Mucosa of descending colon (tissue), 3 donors: Measurements from ENCODE around the gene RPTOR. TPM values are rescaled to one million over a fixed set of nuclear protein-coding genes. Genes with fewer than 3 reads are reported as not detected.
"Not testable (repeated sequence)": the region's sequence is repeated elsewhere in the genome, so short reads cannot be mapped to it uniquely, and the experiment has no call there.

ENCODE experiments used
- ATAC-seq: fragments of 200-7000 bp; cut with Tn5 transposase; one replicate; pipeline ENCODE4 v1.9.1; 2020; ENCODE audit warnings: mild to moderate bottlenecking, moderate library complexity
- DNase-seq, 3 donors: peaks; one replicate each; pipeline ENCODE4 v3.0.0-alpha.2; 2020
- H3K36me3 ChIP-seq: fragments of 200-600 bp; one replicate; pipeline ENCODE4 v1.8.0; 2021; ENCODE audit warnings: low read depth, mild to moderate bottlenecking
- H3K4me1 ChIP-seq: fragments of 200-600 bp; one replicate; pipeline ENCODE4 v1.8.0; 2021; ENCODE audit warnings: low read depth, mild to moderate bottlenecking
- H3K4me3 ChIP-seq: fragments of 200-600 bp; one replicate; pipeline ENCODE4 v1.8.0; 2021; ENCODE audit warnings: mild to moderate bottlenecking
- H3K9me3 ChIP-seq: fragments of 200-600 bp; one replicate; pipeline ENCODE4 v1.8.0; 2021; ENCODE audit warnings: mild to moderate bottlenecking
- CTCF ChIP-seq: fragments of 200-600 bp; IDR thresholded peaks from one replicate; pipeline ENCODE4 v1.8.0; 2022; ENCODE audit warnings: antibody characterized with exemption, mild to moderate bottlenecking
- intact Hi-C, 2 donors: fragments of 100-400 bp; cut with DNase I in 1 of 2; cut with micrococcal nuclease in 1 of 2; formaldehyde crosslinking; loops; one replicate each; pipeline versions ENCODE4 v1.11.0 to v1.11.1; 2022; cut with DNase I, micrococcal nuclease
- total RNA-seq, 3 donors: library from RNA; stranded (reverse); fragmentation: NEBNext Ultra II Directional in 2 of 3; extraction: Animal tissue kit (Norgen Biotek cat#: 25700) in 2 of 3; gene quantifications; one replicate each; pipeline versions ENCODE4 v1.2.1 to v1.2.4, GENCODE V29; 2021 to 2023
- donor health status: DM: no; HTN: no; CAD: no; lungs with moderate emphysema.
- donor health status: DM: no; HTN: no; CAD: no.
- donor health status: DM: no; HTN: yes; CAD: no.

Gene RPTOR
- total RNA-seq, 3 donors from 2014 or later: 30.5 to 44.4 (median 37.2) TPM

- H3K9me3 ChIP-seq: no peaks in the 10 kb centered on the region
- peak in 1 of 3 donors; percentile 47 for DNase-seq
- peak; percentile 78 for ATAC-seq
- TF ChIP-seq CTCF: no peak
- H3K36me3 ChIP-seq: no peaks in the 10 kb centered on the region
- H3K4me1 ChIP-seq: no peaks in the 10 kb centered on the region
- intact Hi-C loops: no loop called here
- H3K4me3 ChIP-seq: no peak overlapping the region
Observed at GRCh38 chr17:80796430-80796861, 251.8 kb downstream of the RPTOR start.

GRCh38 chr17:80797222-80797621 lies 252.6 kb downstream of the RPTOR start:
- H3K4me3 ChIP-seq, H3K9me3 ChIP-seq, ATAC-seq, DNase-seq, H3K36me3 ChIP-seq, intact Hi-C loops, H3K4me1 ChIP-seq: not testable (repeated sequence)

GRCh38 chr17:80797741-80798594 lies 253.3 kb downstream of the RPTOR start:
- DNase-seq (no peak), ATAC-seq (no peak)
- H3K4me3 ChIP-seq: no peak overlapping the region
- no peaks in the 10 kb centered on the region for H3K4me1 ChIP-seq
- H3K9me3 ChIP-seq: no peaks in the 10 kb centered on the region
- no peak for TF ChIP-seq CTCF
- no peaks in the 10 kb centered on the region for H3K36me3 ChIP-seq
- intact Hi-C loops: no loop called here

- intact Hi-C loops: no loop called here
- no peak for DNase-seq
Observed at GRCh38 chr17:80798595-80799537, 254.2 kb downstream of the RPTOR start.

GRCh38 chr17:80799538-80800480 lies 255.2 kb downstream of the RPTOR start:
- no peak for ATAC-seq
- H3K4me1 ChIP-seq: no peaks in the 10 kb centered on the region
- H3K36me3 ChIP-seq: no peaks in the 10 kb centered on the region

More at GRCh38 chr17:80798595-80799537, 254.2 kb downstream of the RPTOR start:
- Histone ChIP-seq H3K4me1 (no peaks in the 10 kb centered on the region), H3K9me3 (no peaks in the 10 kb centered on the region), H3K4me3 (no peak overlapping the region), H3K36me3 (no peaks in the 10 kb centered on the region)
- no peak for ATAC-seq
- TF ChIP-seq CTCF: no peak

More at GRCh38 chr17:80799538-80800480, 255.2 kb downstream of the RPTOR start:
- no peak for DNase-seq
- Histone ChIP-seq H3K4me3 (no peak overlapping the region), H3K9me3 (no peaks in the 10 kb centered on the region)
- intact Hi-C loops: no loop called here
- no peak for TF ChIP-seq CTCF
